Measurements from ENCODE around the gene PUM1. TPM values are rescaled to one million over a fixed set of nuclear protein-coding genes. Genes with fewer than 3 reads are reported as not detected.

PUM1 gene
- total RNA-seq, 1 donor from 2014 or later = 188 TPM

- H3K27ac Mint-ChIP-seq (ENCODE audit: unreplicated experiment) = no peak overlapping the region
Measured at GRCh38 chr1:30986755-30987154, 78.8 kb downstream of the PUM1 start.

GRCh38 chr1:30984991-30985503, 80.5 kb downstream of the PUM1 start:
- no peak for DNase-seq
- H3K36me3 Mint-ChIP-seq (ENCODE audit: unreplicated experiment) = no peaks in the 10 kb centered on the region
- no peak overlapping the region for H3K4me3 Mint-ChIP-seq (ENCODE audit: unreplicated experiment)
- H3K27me3 Mint-ChIP-seq (ENCODE audit: unreplicated experiment) = peaks cover 8% of the 10 kb centered on the region
- H3K27ac Mint-ChIP-seq (ENCODE audit: unreplicated experiment) = no peak overlapping the region
- peaks cover 41% of the 10 kb centered on the region for H3K4me1 Mint-ChIP-seq (ENCODE audit: low read depth, unreplicated experiment)
- TF ChIP-seq CTCF (IDR thresholded peaks at IDR 0.05; ENCODE audit: partially characterized antibody, unreplicated experiment) = no peak
- H3K9me3 Mint-ChIP-seq (ENCODE audit: unreplicated experiment) = peaks cover 7% of the 10 kb centered on the region

More at GRCh38 chr1:30986755-30987154, 78.8 kb downstream of the PUM1 start:
- Mint-ChIP-seq H3K4me1 (ENCODE audit: low read depth, unreplicated experiment) (peaks cover 31% of the 10 kb centered on the region), H3K9me3 (ENCODE audit: unreplicated experiment) (peaks cover 2% of the 10 kb centered on the region), H3K36me3 (ENCODE audit: unreplicated experiment) (no peaks in the 10 kb centered on the region), H3K4me3 (ENCODE audit: unreplicated experiment) (no peak overlapping the region), H3K27me3 (ENCODE audit: unreplicated experiment) (peaks cover 4% of the 10 kb centered on the region)
- TF ChIP-seq CTCF (IDR thresholded peaks at IDR 0.05; ENCODE audit: partially characterized antibody, unreplicated experiment) = no peak
- DNase-seq = no peak

- Mint-ChIP-seq H3K4me3 (ENCODE audit: unreplicated experiment) (no peak overlapping the region), H3K27ac (ENCODE audit: unreplicated experiment) (no peak overlapping the region), H3K4me1 (ENCODE audit: low read depth, unreplicated experiment) (peaks cover 45% of the 10 kb centered on the region), H3K9me3 (ENCODE audit: unreplicated experiment) (peaks cover 7% of the 10 kb centered on the region), H3K27me3 (ENCODE audit: unreplicated experiment) (peaks cover 8% of the 10 kb centered on the region), H3K36me3 (ENCODE audit: unreplicated experiment) (no peaks in the 10 kb centered on the region)
- DNase-seq = no peak
- TF ChIP-seq CTCF (IDR thresholded peaks at IDR 0.05; ENCODE audit: partially characterized antibody, unreplicated experiment) = no peak
Measured at GRCh38 chr1:30984165-30984889, 81.2 kb downstream of the PUM1 start.

GRCh38 chr1:30982937-30983336, 82.6 kb downstream of the PUM1 start:
- H3K27me3 Mint-ChIP-seq (ENCODE audit: unreplicated experiment) = peaks cover 11% of the 10 kb centered on the region
- peaks cover 7% of the 10 kb centered on the region for H3K9me3 Mint-ChIP-seq (ENCODE audit: unreplicated experiment)
- H3K36me3 Mint-ChIP-seq (ENCODE audit: unreplicated experiment) = peaks cover 5% of the 10 kb centered on the region
- DNase-seq = no peak
- peaks cover 35% of the 10 kb centered on the region for H3K4me1 Mint-ChIP-seq (ENCODE audit: low read depth, unreplicated experiment)
- no peak overlapping the region for H3K27ac Mint-ChIP-seq (ENCODE audit: unreplicated experiment)
- H3K4me3 Mint-ChIP-seq (ENCODE audit: unreplicated experiment) = no peak overlapping the region
- TF ChIP-seq CTCF (IDR thresholded peaks at IDR 0.05; ENCODE audit: partially characterized antibody, unreplicated experiment) = no peak

GRCh38 chr1:30982431-30982830, 83.1 kb downstream of the PUM1 start:
- peaks cover 11% of the 10 kb centered on the region for H3K27me3 Mint-ChIP-seq (ENCODE audit: unreplicated experiment)
- peaks cover 34% of the 10 kb centered on the region for H3K4me1 Mint-ChIP-seq (ENCODE audit: low read depth, unreplicated experiment)
- H3K36me3 Mint-ChIP-seq (ENCODE audit: unreplicated experiment) = peaks cover 5% of the 10 kb centered on the region
- no peak overlapping the region for H3K27ac Mint-ChIP-seq (ENCODE audit: unreplicated experiment)
- H3K9me3 Mint-ChIP-seq (ENCODE audit: unreplicated experiment) = peaks cover 7% of the 10 kb centered on the region
- no peak for DNase-seq
- no peak overlapping the region for H3K4me3 Mint-ChIP-seq (ENCODE audit: unreplicated experiment)
- TF ChIP-seq CTCF (IDR thresholded peaks at IDR 0.05; ENCODE audit: partially characterized antibody, unreplicated experiment) = no peak
